Lower leg skin (tissue), 4 donors: ENCODE measurements around the gene NAV1. TPM values are rescaled to one million over a fixed set of nuclear protein-coding genes. Genes with fewer than 3 reads are reported as not detected.

Source experiments
- DNase-seq, 2 donors: peaks; one replicate each; pipeline ENCODE4 v3.0.0-alpha.2; 2019; ENCODE audit warnings: low spot score in 2 of 2
- H3K4me3 ChIP-seq: fragments of 200-600 bp; sonication (generic); 2 replicates; pipeline ENCODE4 v1.5.1; 2017; ENCODE audit warnings: mild to moderate bottlenecking, low read depth; ENCODE audit not compliant: poor library complexity, severe bottlenecking
- POLR2A ChIP-seq, 2 donors: fragments of 450-650 bp; IDR thresholded peaks; one replicate each; pipeline ENCODE4 v1.6.1; 2016 to 2017; ENCODE audit warnings: antibody characterized with exemption in 2 of 2, mild to moderate bottlenecking in 1 of 2, moderate library complexity in 1 of 2
- WGBS, 2 donors: methylation state at CpG; one replicate each; pipeline ENCODE4 v1.1.5; 2018; 5-methylcytosine and 5-hydroxymethylcytosine counted together
- intact Hi-C: fragments of 100-400 bp; cut with DNase I; formaldehyde crosslinking; loops from one replicate; pipeline ENCODE4 v1.15.0; 2023; ENCODE audit warnings: low total_unique reads
- total RNA-seq, 4 donors: library from RNA; depleted of rRNA; stranded (reverse); fragments of >200 nt; gene quantifications; one replicate each; pipeline ENCODE4 v1.1.0, GENCODE V29; 2016
- TF ChIP-seq, protein P1 (sequence below), 3 donors: fragments of 450-650 bp; IDR thresholded peaks; one replicate each; pipeline ENCODE4 v1.5.1; 2016; ENCODE audit warnings: antibody characterized with exemption in 3 of 3, mild to moderate bottlenecking in 3 of 3, moderate library complexity in 2 of 3

Gene NAV1
- total RNA-seq, 4 donors from 2014 or later, result 12.1 to 34.2 (median 19.2) TPM

DNA sequence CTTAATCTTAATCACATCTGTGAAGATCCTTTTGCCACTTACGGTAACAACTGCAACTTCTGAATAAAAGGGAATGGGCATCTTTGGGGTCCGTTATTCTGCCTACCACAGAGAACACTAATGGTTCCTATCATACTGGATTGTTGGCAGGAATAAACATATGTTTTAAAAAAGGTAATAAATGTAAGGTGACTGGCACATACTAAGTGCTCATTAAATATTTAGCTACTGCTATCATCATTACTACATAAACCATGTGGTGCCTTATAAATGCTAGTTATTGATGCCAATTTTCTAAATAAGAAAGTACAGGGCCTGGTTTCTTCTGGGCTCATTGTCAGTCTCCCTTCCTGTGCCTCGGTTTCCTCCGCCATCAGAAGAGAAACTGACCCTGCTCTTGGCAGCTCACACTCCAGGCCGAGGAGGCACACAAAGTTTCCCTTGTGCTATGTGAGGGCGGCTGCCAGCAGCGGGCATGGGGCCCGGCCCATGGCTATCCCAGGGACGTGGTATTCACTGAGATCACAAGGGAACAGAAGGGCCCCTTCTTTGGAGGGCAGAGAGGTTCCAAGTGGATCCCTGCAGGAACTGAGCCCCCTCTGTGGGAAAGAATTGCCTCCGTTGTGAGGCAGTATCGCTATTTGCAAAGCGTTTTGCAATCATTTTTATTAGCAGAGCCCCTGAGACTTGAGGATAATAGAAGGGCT lies 26.2 kb downstream of the NAV1 start:
- 67 to 85% methylated on average over 12 of the region's 12 CpGs for WGBS, 2 donors
- DNase-seq, result peak in 1 of 2 donors; percentile 59
- H3K4me3 ChIP-seq, result no peak overlapping the region
- TF ChIP-seq, protein P1, sequence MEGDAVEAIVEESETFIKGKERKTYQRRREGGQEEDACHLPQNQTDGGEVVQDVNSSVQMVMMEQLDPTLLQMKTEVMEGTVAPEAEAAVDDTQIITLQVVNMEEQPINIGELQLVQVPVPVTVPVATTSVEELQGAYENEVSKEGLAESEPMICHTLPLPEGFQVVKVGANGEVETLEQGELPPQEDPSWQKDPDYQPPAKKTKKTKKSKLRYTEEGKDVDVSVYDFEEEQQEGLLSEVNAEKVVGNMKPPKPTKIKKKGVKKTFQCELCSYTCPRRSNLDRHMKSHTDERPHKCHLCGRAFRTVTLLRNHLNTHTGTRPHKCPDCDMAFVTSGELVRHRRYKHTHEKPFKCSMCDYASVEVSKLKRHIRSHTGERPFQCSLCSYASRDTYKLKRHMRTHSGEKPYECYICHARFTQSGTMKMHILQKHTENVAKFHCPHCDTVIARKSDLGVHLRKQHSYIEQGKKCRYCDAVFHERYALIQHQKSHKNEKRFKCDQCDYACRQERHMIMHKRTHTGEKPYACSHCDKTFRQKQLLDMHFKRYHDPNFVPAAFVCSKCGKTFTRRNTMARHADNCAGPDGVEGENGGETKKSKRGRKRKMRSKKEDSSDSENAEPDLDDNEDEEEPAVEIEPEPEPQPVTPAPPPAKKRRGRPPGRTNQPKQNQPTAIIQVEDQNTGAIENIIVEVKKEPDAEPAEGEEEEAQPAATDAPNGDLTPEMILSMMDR (IDR thresholded peaks at IDR 0.05), result no peak
- no peak for TF ChIP-seq POLR2A (IDR thresholded peaks at IDR 0.05)
- intact Hi-C loops, result no loop called here

DNA sequence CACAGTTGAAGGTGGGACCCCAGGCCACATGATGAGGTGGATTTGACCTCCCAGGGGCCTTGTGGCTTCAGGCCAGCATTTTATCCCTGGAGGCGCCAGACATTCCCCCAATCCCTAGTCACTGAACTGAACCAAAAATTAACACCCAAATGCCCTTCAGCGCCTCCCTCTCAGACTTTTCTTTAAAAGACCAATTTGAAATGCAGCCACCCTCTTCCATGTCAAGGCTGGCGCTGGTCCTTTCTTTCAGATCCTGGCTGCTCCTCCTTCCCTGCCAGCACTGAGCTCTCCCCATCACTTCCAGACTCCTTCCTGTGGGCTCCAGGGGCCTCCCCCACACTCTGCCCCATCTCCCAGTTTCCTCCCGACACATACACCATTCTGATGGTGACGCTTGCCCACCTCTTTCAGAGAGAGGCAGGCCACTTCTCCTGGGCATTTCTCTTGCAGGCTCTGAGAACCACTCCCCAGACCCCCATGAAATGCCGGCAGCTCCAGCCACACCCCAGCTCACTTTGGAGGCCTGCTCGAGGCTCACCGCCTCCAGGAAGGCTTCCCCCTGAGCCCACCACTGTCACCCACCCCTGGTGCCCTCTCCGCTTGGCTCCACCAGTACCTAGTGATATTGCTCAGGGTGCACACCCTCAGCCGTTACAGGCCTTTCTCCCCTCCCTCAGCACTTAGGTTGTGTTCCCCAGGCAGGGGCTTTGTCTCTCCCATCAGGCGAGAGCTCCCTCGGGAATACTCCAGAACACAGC lies 27.0 kb downstream of the NAV1 start:
- WGBS, 2 donors, result 84 to 85% methylated on average over 12 of the region's 12 CpGs
- TF ChIP-seq, protein P1 (IDR thresholded peaks at IDR 0.05), result no peak
- TF ChIP-seq POLR2A (IDR thresholded peaks at IDR 0.05), result no peak
- intact Hi-C loops, result no loop called here
- peak in 1 of 2 donors; percentile 82 for DNase-seq
- H3K4me3 ChIP-seq, result no peak overlapping the region

DNA sequence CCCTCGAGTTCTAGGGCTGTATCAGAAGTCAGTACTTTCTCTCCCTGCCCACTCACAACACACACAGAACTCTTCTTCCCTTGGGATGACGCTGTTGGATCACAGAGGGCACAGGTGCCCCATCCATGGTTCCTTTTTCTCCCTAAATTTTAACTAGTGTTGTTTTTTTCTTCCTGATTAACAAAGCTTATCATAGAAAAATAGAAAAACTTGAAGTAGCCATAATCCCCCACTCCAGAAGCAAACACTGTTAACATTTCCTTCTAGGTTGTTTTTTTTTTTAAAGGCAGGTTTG lies 27.5 kb downstream of the NAV1 start:
- no peak overlapping the region for H3K4me3 ChIP-seq
- intact Hi-C loops, result no loop called here
- 85 to 86% methylated on average over 2 of the region's 2 CpGs for WGBS, 2 donors
- TF ChIP-seq, protein P1 (IDR thresholded peaks at IDR 0.05), result no peak
- no peak for TF ChIP-seq POLR2A (IDR thresholded peaks at IDR 0.05)
- no peak for DNase-seq

DNA sequence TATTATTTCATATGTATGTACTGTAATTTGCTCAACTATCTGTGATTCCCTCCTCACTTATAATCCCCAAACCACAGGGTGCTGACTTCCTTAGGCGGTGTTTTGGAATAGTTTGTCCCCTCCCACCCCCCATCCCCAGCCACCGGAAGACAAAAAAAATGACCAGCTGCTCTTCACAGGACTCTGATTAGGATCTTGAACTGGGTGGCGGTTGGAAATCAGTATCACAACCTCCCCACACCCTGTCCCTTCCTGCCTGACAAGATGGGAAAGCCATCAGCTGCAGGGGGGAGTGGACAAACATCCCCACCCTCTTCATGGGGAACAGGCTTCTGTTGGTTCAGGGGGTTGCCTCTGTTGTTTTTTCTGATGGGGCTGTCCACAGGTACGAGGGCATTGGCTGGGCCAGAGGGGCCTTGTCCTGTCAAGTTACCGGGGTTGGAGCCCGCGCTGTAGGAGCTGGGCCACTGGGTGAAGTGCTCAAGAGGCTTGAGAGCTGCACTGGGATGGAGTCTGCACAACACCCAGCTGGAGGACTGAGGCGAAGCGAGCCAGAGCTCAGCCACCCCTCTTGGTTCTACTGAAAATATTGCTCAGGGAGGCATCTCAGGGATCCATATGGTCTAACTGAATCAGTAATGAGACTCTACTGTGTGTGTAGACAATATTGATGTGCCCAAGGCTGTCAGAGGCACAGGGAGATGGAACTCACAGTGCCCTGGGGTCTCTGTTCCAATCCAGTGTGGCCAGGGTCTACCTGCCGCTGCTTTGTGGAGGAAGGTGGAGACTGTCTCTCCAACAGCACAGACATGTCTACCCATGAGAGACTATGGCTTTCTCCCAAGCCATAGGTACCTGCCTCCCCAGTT lies 28.2 kb downstream of the NAV1 start:
- no peak for TF ChIP-seq POLR2A (IDR thresholded peaks at IDR 0.05)
- TF ChIP-seq, protein P1 (IDR thresholded peaks at IDR 0.05), result no peak
- H3K4me3 ChIP-seq, result no peak overlapping the region
- DNase-seq, result peak in 1 of 2 donors; percentile 82
- intact Hi-C loops, result no loop called here
- WGBS, 2 donors, result 79 to 87% methylated on average over 10 of the region's 10 CpGs

DNA sequence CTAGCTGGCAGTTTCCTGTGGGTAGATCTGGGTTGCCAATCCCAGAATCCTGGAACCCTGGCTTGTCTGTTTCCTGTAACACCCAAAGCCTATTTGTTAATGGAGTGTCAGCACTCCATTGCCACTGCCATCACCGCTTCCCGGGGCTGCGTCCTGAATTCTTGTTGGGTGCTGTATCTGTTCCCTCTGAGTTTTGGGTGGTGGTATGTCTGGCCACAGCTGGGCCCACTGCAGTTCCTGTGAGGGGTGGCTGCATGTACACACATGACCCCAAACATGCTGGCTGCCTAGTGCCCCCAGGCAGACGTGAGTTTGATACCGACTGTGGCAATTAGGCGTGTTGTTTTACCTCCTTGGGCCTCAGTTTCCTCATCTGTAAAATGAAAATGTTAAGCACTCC lies 29.3 kb downstream of the NAV1 start:
- intact Hi-C loops, result no loop called here
- WGBS, 2 donors, result 86 to 89% methylated on average over 6 of the region's 6 CpGs
- TF ChIP-seq, protein P1 (IDR thresholded peaks at IDR 0.05), result no peak
- no peak for TF ChIP-seq POLR2A (IDR thresholded peaks at IDR 0.05)
- no peak overlapping the region for H3K4me3 ChIP-seq
- peak in 1 of 2 donors; percentile 78 for DNase-seq
